Daoy (cell line): Measurements from ENCODE around the gene TCF7. TPM values are rescaled to one million over a fixed set of nuclear protein-coding genes. Genes with fewer than 3 reads are reported as not detected.
A peak's percentile ranks its signal among the peaks of the same experiment; 100 is the strongest.
"Not testable (repeated sequence)": the region's sequence is repeated elsewhere in the genome, so short reads cannot be mapped to it uniquely, and the experiment has no call there.

Experiments used
- DNase-seq: peaks from one replicate; pipeline ENCODE4 v3.0.0-alpha.2; 2015; ENCODE audit warnings: low read depth
- total RNA-seq: library from RNA; depleted of rRNA; stranded (reverse); fragments of >200 nt; shearing (Covaris generic); gene quantifications from 2 replicates; pipeline ENCODE4 v1.2.3, GENCODE V29; 2014

TCF7 gene
- total RNA-seq, 1 experiment from 2014 or later: 4.1 TPM

DNA sequence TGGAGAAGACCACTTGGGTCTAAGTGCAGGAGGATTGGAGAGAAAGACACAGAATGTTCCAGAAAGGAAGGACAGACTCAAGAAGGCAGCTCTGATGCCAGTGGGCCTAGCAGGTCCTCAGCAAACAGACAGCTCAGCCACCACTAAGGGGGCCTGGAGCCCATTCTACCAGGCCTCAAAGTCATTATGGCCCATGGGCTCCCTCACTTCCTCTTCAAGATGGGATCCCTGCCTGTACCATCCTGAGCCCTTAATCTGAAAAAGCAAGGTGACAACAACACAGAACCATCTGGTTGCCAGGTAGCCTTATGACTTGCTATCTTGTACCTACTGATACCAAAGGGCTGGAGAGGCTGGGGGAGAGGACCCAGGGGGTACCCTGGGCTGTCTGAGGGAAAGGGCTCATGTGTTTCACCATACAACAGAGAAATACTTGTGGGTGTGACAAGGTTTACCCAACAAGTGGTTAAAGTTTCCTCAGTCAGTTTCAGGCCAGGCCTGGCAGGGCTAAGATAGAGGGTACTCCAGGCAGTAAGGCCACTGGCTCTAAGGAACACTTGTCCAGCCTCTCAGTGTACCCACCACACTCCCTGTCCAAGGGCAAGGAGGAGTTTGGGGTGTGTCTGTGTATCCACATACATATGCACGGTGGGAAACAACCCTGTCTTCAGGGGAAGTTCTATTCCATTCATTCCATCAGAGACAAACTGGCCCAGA, 30.7 kb downstream of the TCF7 start:
- no peak for DNase-seq

DNA sequence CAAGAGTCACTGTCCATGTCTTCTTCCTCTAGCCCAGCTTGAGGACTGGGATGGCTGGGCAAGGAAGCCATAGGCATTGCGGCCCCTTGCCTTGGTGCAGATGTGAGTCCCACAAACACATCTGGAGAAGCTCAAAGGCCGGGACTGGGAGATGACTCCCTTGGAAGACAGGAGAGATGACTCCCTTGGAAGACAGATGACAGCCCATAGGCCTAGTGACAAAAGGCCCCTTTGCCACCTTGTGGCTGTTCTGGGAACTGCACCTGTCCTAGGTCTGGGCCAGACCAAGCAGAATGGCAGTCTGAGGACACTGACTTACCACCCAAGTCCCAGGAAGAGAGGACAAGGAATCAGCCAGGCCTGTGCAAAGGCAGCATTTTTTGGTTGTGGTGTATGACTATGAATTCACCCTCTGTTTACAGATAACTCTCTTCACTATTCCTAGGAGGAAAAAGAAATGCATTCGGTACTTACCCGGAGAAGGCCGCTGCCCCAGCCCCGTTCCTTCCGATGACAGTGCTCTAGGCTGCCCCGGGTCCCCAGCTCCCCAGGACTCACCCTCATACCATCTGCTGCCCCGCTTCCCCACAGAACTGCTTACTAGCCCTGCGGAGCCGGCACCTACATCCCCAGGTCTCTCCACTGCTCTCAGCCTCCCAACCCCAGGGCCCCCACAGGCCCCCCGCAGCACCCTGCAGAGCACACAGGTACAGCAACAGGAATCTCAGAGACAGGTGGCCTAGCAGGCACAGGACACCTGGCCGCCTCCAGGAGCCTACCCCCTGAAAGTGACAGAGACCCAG, 31.5 kb downstream of the TCF7 start:
- peak; percentile 73 for DNase-seq

DNA sequence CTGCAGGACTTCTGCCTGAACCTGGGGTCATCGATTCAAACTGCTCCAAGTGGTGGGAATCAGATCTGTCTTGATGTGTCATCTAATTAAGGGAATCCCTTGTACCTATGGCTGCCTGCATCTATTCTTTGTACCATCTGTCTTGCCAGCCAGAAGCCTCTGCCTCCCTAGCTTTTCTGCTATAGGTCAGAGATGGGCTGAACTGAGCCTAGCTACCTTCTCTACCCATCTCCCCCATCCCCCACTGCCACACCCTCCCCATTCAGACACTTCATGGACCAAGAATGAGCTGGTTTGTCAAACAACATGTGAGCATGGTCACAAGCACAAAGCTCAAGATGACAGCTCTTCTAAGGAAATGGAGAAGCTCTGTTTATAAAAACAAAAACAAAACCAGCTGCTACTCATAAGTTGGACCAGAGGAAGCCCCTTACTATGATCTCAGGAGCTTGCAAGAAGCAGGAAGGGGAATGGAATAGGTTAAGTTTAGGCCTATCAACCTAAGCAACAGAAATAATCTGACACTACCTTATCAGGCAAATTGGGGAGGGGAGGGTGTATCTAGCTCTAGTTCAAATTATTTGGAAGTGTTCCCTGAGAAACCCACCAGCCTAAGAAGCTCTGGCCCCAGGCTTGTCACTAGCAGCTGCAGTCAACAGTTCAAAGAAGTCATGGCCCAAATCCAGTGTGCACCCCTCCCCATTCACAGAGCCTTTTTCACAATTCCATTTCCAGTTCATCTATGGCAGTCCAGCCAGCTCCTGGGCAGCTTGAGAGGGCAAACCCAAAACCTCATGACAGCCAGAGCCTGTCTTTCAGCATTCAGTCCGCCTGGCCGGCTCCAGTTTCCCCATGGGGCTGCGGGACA, 32.4 kb downstream of the TCF7 start:
- no peak for DNase-seq

DNA sequence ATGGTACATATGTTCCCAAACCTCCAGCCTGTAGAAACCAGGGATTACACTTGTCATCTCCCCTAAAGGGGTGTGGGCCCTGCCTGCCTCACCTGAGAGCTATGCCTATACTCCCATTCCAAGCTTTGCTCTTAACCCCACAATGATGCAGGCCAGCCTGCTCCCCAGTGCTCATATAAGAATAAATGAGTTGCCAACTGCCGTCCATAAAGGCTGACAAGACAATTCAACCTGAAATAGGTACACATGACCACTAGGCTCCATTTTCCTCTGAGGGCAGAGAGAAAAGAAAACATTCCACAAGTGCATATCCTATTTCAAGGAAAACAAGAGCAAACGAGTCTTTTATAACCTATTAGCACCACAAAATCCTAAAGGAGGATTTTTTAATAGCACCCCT, 33.8 kb downstream of the TCF7 start:
- DNase-seq: no peak

DNA sequence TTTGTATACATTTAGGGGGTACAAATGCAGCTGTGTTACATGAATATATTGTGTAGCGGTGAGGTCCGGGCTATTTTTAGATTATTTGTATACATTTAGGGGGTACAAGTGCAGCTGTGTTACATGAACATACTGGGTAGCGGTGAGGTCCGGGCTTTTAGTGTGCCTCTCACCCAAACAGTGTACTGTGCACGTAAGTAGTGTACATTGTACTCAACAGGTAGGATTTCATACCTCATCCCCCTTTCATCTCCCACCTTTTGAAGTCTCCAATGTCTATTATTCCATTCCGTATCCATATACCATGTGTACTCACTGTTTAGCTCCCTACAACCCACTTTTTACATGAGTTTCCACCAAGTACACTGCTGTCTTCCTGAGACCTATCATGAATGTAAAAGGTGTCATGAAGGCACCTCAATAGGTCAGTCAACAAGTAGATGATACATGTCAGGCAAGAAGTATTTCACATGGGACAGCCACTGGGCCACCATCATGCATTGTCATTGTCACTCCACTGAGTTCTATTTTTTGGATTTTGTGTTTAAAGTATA, 34.6 kb downstream of the TCF7 start:
- DNase-seq: no peak

DNA sequence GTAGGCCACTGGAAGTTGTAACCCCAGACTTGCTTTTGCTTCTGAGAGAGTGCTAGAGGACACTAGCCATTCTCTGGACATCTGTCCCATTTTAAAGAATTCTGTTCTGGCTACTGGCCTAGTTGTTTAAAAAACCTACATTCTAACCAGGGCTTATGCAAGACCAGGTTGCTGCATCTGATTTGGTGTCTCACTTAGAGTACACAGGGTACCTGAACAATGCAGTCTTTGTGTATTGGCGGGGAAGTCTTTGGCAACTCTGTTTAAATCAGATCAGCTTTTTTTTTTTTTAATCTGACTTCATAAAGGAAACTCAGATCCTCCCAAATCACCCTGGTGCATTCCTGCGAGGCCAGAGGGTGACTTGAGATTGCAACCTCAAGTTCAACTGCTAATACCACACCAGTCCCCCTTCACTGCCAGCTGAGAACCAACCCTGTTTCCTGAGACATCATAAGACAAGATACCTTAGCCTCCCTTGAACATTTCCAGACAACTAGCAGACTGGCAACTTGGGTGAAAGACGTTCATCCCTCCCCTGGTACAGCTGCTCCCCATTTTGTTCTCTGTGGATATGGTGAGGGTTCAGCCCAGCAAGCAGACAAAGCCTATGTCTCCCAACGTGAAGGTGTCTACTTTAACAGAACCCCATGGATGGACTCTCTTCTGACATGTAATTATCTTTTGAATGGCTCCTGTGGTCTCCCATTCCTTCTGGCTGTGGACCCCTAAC, 35.3 kb downstream of the TCF7 start:
- no peak for DNase-seq

DNA sequence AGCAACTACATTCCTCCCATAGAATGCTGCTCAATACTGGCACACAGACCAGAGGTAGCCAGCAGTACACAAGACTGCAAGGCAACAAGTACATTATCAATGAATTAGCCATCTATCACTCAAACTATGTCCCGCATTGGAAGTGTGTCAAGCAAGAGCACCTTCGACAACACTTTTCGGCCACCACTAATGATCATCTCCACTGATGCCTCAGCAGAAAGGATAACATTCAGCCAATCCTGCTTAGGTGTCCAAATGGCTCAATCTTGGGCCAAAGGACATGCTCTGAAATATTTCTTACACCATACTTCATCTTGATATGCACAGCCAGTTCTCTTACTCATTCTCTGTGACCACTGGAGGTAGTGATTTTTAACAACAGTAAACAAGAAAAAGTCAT, 37.2 kb downstream of the TCF7 start:
- DNase-seq: no peak

DNA sequence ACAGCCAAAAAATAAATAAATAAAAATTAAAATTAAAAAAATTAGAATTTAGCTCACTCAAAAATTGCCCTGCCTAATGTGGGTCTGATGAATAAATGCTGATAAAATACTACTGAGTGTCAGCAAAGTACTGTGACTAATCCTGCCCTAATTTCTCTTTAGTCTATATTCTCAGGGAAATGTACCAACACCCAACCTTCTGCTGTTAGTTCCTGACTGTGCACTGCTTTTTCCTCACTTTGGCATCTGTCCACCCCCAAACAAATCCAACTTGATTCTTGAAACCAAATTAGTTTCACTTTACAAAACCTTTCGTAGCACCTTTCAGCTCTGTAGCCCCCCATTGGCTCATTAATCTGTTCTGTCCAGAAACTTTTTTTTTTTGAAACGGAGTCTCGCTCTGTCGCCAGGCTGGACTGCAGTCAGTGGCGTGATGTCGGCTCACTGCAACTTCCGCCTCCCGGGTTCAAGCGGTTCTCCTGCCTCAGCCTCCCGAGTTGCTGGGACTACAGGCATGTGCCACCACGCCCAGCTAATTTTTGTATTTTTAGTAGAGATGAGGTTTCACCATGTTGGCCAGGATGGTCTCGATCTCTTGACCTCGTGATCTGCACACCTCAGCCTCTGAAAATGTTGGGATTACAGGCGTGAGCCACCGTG, 37.8 kb downstream of the TCF7 start:
- not testable (repeated sequence) for DNase-seq

DNA sequence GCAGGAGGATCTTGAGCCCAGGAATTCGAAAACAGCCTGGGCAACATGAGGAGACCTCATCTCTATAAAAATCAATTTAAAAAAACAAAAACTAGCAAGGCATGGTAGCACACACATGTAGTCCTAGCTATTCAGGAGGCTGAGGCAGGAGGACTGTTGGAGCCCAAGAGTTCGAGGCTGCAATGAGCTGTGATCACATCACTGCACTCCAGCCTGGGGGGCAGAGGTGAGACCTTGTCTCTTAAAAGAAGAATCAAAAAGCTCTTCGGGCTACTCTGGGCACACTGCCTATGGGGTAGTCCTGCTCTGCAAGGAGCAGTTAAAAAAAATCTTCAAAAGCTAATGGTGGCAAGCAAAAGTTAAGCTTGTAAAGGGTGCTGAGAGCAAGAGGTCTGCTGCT, 38.8 kb downstream of the TCF7 start:
- no peak for DNase-seq

DNA sequence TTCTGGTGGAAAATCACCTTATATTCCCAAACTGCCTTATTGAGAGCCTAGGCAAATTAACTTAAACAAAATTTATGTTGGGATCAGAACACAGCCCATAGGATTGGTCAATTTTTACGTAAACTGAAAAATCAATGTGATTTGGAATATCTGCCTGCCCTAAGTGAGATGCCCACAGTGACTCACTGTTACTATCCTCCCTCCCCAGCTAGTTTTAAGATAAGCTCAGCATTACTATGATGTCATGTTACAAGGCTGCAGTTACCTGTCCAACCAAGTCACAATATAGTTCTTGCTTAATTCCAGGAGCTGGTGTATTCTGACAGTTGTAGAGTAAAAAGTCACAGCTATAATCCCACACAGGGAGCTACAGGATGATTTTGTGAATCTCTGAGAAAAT, 39.2 kb downstream of the TCF7 start:
- DNase-seq: no peak

DNA sequence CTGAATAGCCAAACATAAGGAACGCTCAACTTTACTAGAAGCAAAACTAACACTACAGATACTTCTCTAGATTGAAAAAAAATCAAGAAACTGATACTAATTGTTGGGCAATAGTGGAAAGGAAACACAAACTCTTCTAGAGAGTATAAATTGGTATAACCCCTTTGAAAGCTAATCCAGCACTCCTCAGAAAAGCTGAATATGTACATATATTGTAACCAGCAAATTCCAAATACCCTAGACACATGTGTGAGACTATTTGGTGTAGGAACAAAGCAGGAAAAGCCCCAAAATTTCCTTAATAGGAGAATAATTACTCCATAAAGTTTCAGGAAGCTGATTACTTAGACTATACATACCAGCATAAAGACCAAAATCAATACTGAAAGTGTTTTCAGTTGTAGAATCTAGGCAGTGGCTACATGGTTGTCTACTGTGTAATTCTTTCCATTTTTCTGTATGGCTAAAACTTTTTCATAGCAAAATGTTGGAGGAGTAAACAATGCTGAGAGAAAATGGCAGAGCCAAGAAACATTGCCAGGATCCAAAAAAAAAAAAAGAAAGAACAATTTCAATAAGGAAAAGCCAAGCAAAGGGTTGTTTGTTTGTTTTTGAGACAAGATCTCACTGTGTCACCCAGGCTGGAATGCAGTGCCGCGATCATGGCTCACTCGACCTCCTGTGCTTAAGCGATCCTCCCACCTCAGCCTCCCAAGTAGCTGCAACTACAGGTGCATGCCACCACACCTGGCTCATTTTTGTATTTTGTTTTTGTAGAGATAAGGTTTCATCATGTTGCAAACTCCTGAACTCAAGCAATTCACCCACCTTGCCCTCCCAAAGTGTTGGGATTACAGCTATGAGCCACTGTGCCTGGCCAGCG, 47.3 kb downstream of the TCF7 start:
- no peak for DNase-seq

DNA sequence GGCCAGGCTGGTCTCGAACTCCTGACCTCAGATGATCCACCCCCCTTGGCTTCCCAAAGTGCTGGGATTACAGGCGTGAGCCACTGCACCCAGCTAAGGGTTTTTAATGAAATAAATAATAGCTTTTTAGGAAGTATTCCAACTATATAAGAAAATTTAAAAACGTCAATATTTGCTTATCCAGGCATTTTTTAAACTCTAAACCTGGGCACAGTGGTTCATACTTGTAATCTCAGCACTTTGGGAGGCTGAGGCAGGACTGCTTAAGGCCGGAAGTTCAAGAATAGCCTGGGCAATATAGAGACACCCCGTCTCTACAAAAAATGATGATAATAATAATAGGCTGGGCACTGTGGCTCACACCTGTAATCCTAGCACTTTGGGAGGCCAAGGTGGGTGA, 48.1 kb downstream of the TCF7 start:
- DNase-seq: no peak

DNA sequence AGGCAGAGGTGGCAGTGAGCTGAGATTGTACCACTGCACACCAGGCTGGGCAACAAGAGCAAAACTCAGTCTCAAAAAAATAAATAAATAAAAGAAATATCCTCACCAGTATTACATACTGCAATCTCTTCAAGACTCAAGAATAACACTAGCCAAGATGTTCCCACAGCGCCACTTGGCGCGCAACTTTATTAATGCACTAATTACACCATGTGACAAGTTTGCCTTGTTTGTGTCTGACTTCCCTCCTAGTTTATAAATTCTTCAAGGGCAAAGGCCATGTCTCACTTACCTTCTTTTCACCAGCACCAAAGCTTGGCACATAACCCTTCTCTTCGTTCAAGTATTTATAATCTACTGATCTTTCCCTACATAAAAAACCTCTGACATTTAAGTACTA, 57.5 kb downstream of the TCF7 start:
- no peak for DNase-seq

DNA sequence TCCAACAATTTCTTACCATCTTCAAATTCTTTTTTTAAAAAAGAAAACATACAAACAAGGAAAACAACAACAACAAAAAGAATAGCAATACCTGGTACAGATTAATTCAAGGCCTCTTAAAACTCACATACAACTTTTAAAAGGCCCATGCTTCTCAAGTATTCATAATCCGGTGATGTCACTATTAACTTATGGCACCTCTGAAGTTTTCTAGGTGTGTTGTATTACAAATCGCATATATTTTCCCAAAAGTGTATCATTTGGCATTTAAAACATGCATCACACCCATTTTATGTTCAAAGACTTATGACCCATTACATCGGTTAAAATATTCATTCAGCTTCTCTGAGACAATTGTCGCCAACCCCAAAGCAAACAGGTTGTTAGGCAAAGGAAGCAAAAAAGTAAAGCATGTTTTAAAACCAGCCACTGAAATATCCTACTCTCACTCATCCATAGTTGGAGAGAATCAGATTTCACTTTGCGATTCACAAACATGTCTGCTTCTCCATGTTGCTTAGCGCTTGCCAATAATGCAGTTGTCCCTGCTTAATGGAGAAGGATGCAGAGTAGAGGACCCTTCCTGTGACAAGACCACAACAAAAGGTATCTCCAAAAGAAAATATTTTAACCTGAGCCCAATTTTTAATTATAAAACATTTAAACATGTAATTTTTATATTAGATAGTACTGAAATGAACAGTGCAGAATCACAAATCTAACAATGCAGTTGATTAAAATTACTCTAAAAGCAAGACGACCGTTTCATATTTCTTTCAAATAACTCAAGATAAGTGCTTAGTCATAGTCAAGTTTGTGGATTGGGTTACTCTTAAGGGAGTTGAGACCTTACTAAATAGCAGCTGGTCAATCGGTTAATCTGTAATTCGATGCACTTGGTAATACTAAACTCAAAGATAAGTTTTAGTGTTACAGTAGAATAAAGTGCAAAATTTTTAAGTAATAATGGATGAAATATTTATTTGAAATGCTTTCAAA, 60.7 kb downstream of the TCF7 start:
- peak; percentile 44 for DNase-seq

DNA sequence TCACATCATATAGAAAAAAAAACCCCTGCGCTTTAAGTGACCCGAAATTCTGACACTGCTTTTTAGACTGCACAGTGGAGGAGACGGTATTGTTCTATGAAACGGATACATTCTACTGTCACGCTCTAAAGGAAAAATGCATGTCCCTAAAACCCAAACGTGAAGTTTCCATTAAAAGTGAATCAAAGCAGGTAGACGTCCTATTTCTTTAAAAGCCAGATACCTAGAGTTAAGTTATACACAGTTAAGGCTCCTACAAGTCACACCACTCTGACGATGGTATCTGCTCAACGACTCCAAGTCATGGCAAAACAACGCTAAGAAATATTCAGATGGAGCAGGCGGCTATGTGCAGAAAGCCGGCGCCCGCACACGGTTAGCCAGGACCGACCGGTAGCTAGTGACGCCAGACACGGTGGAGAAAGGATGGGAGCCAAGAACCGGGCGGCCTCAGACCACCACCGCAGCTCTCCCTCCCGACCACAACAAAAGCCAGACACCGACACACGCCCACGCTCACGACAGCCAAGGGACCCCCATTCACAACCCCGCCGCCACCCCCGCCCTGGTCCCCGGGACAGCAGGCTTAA, 61.5 kb downstream of the TCF7 start:
- peak; percentile 37 for DNase-seq

DNA sequence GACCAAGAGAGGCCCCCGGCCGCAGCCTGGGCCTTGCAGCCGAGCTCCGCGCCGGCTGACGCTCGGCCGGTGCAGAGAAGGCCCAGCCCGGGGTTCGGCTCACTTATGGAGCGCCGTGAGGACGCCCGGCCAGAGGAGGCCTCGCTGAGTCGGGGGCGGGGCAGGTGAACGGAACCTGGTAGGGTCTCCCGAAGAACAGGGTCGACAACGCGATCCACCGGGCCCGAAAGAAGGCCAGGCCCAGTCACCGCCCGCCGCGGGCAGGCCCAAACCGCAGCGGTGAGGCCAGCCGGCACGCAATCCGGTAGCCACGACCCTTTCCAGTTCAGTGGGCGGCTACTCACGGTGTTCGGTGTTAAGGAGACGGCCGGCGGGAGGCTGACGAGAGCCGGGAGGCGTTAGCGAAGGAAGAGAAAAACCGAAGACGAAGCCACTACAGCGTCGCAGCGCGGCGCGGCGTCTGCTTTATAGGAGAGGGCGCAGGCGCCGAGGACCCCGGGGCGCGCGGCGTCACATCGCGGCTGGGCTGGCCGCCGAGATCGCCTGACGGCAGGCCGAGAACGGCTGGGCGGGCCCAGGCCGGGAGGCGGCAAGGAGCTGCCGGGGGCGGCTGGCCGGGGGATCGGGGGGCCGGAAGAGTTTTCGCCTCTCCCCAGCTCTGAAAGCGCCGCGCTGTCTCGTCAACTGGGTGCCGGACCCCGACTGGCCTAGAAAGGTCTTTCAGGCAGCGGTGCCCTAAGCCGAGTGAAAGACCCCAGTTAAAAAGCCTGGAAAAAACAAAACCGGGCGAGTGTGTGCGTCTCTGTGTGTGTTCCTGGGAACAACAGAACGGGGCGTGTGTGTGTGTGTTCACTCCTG, 62.3 kb downstream of the TCF7 start, which contains the start of gene SKP1:
SKP1 (minus strand) TSS at position 440 of the 858 bp plus-strand sequence. CDS start 2,928 bp downstream, outside the sequence.
- peak; percentile 88 for DNase-seq
